ENCODE measurements around the gene ACTL7B.
A peak's percentile ranks its signal among the peaks of the same experiment; 100 is the strongest.

Gene ACTL7B

DNA sequence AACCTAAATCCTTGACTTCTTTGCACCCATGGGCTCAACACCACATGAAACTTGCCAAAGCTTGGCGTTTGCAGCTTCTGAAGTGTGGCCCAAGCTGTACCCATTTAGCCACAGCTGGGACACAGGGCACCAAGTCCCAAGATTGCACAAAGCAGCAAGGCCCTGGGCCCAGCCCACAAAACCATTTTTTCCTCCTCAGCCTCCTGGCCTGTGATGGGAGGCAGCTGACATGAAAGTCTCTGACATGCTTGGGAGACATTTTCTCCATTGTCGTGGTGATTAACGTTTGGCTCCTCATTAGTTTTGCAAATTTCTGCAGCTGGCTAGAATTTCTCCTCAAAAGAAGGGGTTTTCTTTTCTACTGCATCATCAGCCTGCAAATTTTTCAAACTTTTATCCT lies 32.0 kb downstream of the ACTL7B start:
- DNase-seq (ENCODE audit: low read depth), result no peak
- no peak for TF ChIP-seq CTCF (IDR thresholded peaks at IDR 0.05; ENCODE audit: insufficient read depth, low read depth, low read length, missing control alignments)
- H3K4me3 ChIP-seq (ENCODE audit: low read length), result no peak overlapping the region

DNA sequence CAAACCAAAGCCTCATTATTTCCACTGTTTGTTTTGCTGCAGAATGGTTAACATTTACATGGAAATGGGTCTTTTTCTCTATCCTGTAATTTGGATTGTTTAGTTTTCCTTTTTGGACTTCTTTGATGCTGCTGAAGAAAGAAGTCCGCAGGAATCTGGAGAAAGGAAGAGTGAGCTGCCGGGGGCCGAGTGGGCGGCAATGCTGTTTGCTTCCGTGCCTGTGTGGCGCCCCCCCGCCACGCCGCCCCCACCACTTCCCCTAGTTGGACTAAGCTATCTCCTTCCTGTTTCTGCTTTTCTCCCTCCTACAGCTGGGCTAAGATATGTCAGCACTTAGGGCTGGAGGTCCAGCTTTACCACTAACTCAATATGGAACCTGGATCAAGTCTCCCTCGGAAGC lies 39.7 kb downstream of the ACTL7B start:
- DNase-seq (ENCODE audit: low read depth), result no peak
- H3K4me3 ChIP-seq (ENCODE audit: low read length), result no peak overlapping the region
- no peak for TF ChIP-seq CTCF (IDR thresholded peaks at IDR 0.05; ENCODE audit: insufficient read depth, low read depth, low read length, missing control alignments)

- no peak overlapping the region for H3K4me3 ChIP-seq (ENCODE audit: low read length)
- no peak for TF ChIP-seq CTCF (IDR thresholded peaks at IDR 0.05; ENCODE audit: insufficient read depth, low read depth, low read length, missing control alignments)
- peak; percentile 75 for DNase-seq (ENCODE audit: low read depth)
These were observed 40.6 kb downstream of the ACTL7B start for GRCh38 chr9:108815156-108815555.

DNA sequence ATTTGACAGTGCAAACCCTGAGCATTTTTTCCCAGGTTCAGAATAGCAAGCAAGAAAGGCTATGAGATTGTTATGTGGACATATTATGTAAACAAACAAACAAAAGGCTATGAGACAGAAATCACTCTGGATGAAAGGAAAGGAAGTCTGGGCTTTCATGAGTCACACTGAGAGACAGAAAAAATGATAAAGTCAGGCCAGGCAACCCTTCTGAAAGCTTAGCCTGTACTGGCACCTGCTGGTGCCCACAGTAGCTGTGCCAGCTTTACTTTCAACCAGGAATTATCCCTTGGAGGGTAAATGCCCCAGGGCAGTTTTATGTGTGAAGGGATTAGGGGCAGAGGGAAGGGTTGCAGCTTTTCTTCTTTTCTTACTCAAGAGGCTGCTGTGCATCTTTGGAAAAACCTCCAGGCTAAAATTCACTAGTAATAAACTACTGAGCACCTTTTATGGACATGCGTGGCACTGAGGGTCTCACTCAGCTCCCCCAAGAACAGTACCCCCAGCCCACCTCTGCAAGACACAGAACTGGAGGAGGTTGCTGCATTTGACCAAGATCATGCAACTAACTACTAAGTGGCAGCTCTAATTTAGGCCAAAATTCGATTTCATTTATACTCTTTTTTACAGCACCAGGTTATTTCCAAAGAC lies 41.7 kb downstream of the ACTL7B start:
- H3K4me3 ChIP-seq (ENCODE audit: low read length), result no peak overlapping the region
- TF ChIP-seq CTCF (IDR thresholded peaks at IDR 0.05; ENCODE audit: insufficient read depth, low read depth, low read length, missing control alignments), result peak; percentile 93
- DNase-seq (ENCODE audit: low read depth), result peak; percentile 93

DNA sequence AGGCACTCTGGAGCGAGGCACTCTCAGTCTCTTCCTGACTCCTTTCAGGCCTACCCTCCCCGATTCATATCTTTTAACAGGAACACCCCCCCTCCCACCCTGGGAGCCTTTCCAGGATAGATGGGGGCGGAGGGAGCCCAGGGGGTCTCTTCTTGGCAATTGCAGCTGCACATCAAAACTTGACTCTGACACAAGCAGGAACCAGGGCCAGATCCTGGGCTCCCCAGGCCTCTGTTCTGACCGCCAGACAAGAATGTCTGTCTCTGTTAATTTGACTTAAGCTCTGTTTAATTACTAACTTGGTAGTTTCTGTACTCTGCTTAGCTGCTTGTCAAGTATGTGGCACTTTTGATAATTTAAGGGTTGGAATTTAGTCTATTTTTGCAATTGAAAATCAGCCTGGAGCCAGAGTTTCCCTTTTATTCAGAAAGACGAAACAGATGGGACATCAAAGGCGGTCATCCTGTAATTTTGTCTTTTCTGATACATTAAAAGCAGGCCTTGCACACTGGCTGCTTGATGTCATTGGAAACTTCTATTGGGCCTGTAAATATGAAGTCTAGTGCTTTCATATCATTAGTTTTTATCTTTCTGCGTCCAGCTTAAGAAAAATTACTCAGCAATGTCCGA lies 43.3 kb downstream of the ACTL7B start:
- DNase-seq (ENCODE audit: low read depth), result no peak
- TF ChIP-seq CTCF (IDR thresholded peaks at IDR 0.05; ENCODE audit: insufficient read depth, low read depth, low read length, missing control alignments), result no peak
- no peak overlapping the region for H3K4me3 ChIP-seq (ENCODE audit: low read length)

DNA sequence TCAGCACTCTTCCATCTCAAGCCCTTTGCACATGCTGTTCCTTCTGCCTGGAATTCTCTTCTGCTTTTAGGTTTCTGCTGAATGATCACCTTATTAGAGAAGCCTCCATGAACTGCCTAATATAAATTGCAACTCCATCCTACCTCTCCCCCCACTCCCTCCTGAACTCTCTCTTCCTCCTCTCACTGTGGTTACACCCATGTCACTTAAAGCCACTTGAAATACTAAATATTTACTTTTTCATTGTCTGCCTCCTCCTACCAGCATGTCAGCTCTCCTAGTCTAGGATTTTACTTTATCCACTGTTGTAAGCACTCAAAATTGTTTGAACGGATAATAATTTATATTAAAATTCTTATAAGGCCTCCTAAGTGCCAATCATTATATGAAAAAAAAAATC lies 43.8 kb downstream of the ACTL7B start:
- no peak for DNase-seq (ENCODE audit: low read depth)
- TF ChIP-seq CTCF (IDR thresholded peaks at IDR 0.05; ENCODE audit: insufficient read depth, low read depth, low read length, missing control alignments), result no peak
- H3K4me3 ChIP-seq (ENCODE audit: low read length), result no peak overlapping the region

DNA sequence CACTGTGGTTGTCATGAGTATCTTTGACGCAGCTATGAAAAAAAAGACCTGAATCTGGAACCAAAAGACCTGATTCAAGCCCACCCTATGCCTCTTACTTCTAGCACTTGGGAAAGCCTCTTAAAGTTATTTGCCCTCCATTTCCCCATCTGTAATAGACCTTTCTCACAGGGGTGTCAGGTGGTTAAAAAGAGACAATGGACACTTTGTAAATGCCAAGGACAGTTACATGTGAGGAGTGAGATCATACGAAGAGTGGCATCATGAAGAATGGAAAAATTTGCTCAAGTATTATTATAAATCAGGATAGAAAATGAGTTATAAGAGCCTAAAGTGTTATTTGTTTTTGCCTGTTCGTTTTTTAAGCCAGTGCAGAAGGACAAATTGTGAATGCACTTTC lies 46.5 kb downstream of the ACTL7B start:
- no peak overlapping the region for H3K4me3 ChIP-seq (ENCODE audit: low read length)
- TF ChIP-seq CTCF (IDR thresholded peaks at IDR 0.05; ENCODE audit: insufficient read depth, low read depth, low read length, missing control alignments), result no peak
- no peak for DNase-seq (ENCODE audit: low read depth)
